DND-41 (cell line): ENCODE data around the gene STAC2.

Experiments
- ATAC-seq: fragments of 200-7000 bp; cut with Tn5 transposase; 3 replicates; pipeline ENCODE4 v1.9.1; 2021; ENCODE audit warnings: low read depth; ENCODE audit not compliant: insufficient read depth
- DNase-seq: peaks from one replicate; pipeline ENCODE4 v3.0.0-alpha.2; 2020
- H2AFZ ChIP-seq: 2 replicates; pipeline ENCODE4 v1.6.0; 2012; ENCODE audit warnings: low read depth, low read length
- H3K27ac ChIP-seq: 2 replicates; pipeline ENCODE4 v1.5.1; 2012; ENCODE audit warnings: low read length, inconsistent platforms
- H3K27me3 ChIP-seq: fragments of 200-600 bp; sonication (generic); 2 replicates; pipeline ENCODE4 v1.6.0; 2012; ENCODE audit warnings: low read length, mild to moderate bottlenecking, inconsistent platforms; ENCODE audit not compliant: insufficient read depth, poor library complexity
- H3K36me3 ChIP-seq: 2 replicates; pipeline ENCODE4 v1.5.1; 2012; ENCODE audit warnings: low read length, inconsistent platforms; ENCODE audit not compliant: insufficient read depth
- H3K4me1 ChIP-seq: 2 replicates; pipeline ENCODE4 v1.5.1; 2012; ENCODE audit warnings: mild to moderate bottlenecking, low read length; ENCODE audit not compliant: insufficient read depth
- H3K4me2 ChIP-seq: 2 replicates; pipeline ENCODE4 v1.6.0; 2012; ENCODE audit warnings: mild to moderate bottlenecking, moderate library complexity, low read length, inconsistent platforms; ENCODE audit not compliant: insufficient read depth
- H3K4me3 ChIP-seq, 2 experiments: fragments of 200-600 bp in 1 of 2; shearing (Covaris generic) in 1 of 2; 2 replicates each; pipeline ENCODE4 v1.5.1; 2012 to 2016; ENCODE audit warnings: inconsistent platforms in 2 of 2, low read length in 2 of 2, mild to moderate bottlenecking in 2 of 2, low read depth in 1 of 2, moderate library complexity in 1 of 2
- H3K79me2 ChIP-seq: 2 replicates; pipeline ENCODE4 v1.6.0; 2012; ENCODE audit warnings: low read length, inconsistent platforms; ENCODE audit not compliant: insufficient read depth
- H3K9ac ChIP-seq: 2 replicates; pipeline ENCODE4 v1.6.0; 2012; ENCODE audit warnings: low read depth, mild to moderate bottlenecking, inconsistent platforms, low read length, moderate library complexity
- H3K9me3 ChIP-seq: 2 replicates; pipeline ENCODE4 v1.5.1; 2012; ENCODE audit warnings: low read length, moderate library complexity, mild to moderate bottlenecking, inconsistent platforms; ENCODE audit not compliant: insufficient read depth, severe bottlenecking
- H4K20me1 ChIP-seq: 2 replicates; pipeline ENCODE4 v1.6.0; 2012; ENCODE audit warnings: low read length; ENCODE audit not compliant: insufficient read depth
- CTCF ChIP-seq: IDR thresholded peaks from 2 replicates; pipeline ENCODE4 v1.5.1; 2012; ENCODE audit warnings: borderline replicate concordance, low read length, moderate library complexity, mild to moderate bottlenecking; ENCODE audit not compliant: poor library complexity, severe bottlenecking; ENCODE audit errors: extremely low read depth
- EZH2 ChIP-seq: IDR thresholded peaks from 3 replicates; pipeline ENCODE4 v1.6.1; 2012; ENCODE audit warnings: borderline replicate concordance, low read depth, mild to moderate bottlenecking, moderate library complexity, low read length, inconsistent platforms; ENCODE audit not compliant: severe bottlenecking

Gene STAC2

GRCh38 chr17:39187152-39187830, 38.5 kb downstream of the STAC2 start:
- Histone ChIP-seq H2AFZ (no peak overlapping the region), H3K9me3 (no peaks in the 10 kb centered on the region), H3K27me3 (no peaks in the 10 kb centered on the region), H3K4me2 (no peak overlapping the region), H3K27ac (no peak overlapping the region), H3K4me3 (no peak overlapping the region), H3K4me1 (no peaks in the 10 kb centered on the region), H3K9ac (no peak overlapping the region), H3K79me2 (no peaks in the 10 kb centered on the region), H3K36me3 (peaks cover 83% of the 10 kb centered on the region), H4K20me1 (no peaks in the 10 kb centered on the region; the same call in 1 of the 2 replicates)
- no peak for ATAC-seq
- no peak for DNase-seq
- no peak for TF ChIP-seq EZH2
- TF ChIP-seq CTCF, result no peak

GRCh38 chr17:39186481-39187002, 39.2 kb downstream of the STAC2 start:
- H2AFZ ChIP-seq, result no peak overlapping the region
- no peak overlapping the region for H3K27ac ChIP-seq
- no peaks in the 10 kb centered on the region for H3K9me3 ChIP-seq
- no peak for DNase-seq
- H3K4me1 ChIP-seq, result no peaks in the 10 kb centered on the region
- no peak for TF ChIP-seq EZH2
- no peak for TF ChIP-seq CTCF
- peaks cover 80% of the 10 kb centered on the region for H3K36me3 ChIP-seq
- ATAC-seq, result no peak
- H3K27me3 ChIP-seq, result no peaks in the 10 kb centered on the region
- H3K4me3 ChIP-seq, result no peak overlapping the region
- H3K79me2 ChIP-seq, result no peaks in the 10 kb centered on the region
- no peaks in the 10 kb centered on the region; the same call in 1 of the 2 replicates for H4K20me1 ChIP-seq
- no peak overlapping the region for H3K4me2 ChIP-seq
- no peak overlapping the region for H3K9ac ChIP-seq

- no peak for TF ChIP-seq EZH2
- TF ChIP-seq CTCF, result no peak
- Histone ChIP-seq H4K20me1 (no peaks in the 10 kb centered on the region; the same call in 1 of the 2 replicates), H3K27ac (no peak overlapping the region), H3K36me3 (peaks cover 72% of the 10 kb centered on the region), H3K9me3 (no peaks in the 10 kb centered on the region), H3K27me3 (no peaks in the 10 kb centered on the region), H3K4me3 (no peak overlapping the region), H3K4me2 (no peak overlapping the region), H2AFZ (no peak overlapping the region), H3K4me1 (no peaks in the 10 kb centered on the region), H3K79me2 (no peaks in the 10 kb centered on the region), H3K9ac (no peak overlapping the region)
- ATAC-seq (no peak), DNase-seq (no peak)
Measured at GRCh38 chr17:39183720-39184119, 42.0 kb downstream of the STAC2 start.
